GM20000 (cell line): ENCODE data around the gene F12.

Experiments used
- DNase-seq: peaks from one replicate; pipeline ENCODE4 v3.0.0; 2012; ENCODE audit warnings: low spot score
- TF ChIP-seq, protein P1 (sequence below): IDR thresholded peaks from 2 replicates; pipeline ENCODE4 v1.5.1; 2012; ENCODE audit warnings: mild to moderate bottlenecking, control low read depth; ENCODE audit errors: extremely low read depth, missing control alignments

F12 gene

DNA sequence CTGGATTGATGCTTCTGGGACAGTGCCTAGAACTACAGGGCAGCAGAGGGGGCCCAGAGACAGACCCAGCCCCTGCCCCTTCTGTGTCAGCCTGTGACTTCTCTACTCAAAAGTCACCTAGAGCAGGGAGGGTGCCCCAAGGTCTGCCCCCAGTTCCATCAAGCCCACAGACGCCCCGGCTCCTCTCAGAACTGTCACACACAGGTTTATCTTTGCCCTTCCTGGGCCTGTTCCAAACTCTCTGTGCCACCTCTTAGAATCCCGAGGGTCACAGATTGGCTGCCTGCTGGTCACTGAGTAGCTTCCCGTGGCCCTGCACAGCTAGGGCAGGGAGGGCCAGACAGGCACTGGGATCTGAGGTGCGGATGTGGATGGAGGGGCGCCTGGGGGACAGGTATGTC lies 49.9 kb downstream of the F12 start:
- DNase-seq, result no peak
- TF ChIP-seq, protein P1, sequence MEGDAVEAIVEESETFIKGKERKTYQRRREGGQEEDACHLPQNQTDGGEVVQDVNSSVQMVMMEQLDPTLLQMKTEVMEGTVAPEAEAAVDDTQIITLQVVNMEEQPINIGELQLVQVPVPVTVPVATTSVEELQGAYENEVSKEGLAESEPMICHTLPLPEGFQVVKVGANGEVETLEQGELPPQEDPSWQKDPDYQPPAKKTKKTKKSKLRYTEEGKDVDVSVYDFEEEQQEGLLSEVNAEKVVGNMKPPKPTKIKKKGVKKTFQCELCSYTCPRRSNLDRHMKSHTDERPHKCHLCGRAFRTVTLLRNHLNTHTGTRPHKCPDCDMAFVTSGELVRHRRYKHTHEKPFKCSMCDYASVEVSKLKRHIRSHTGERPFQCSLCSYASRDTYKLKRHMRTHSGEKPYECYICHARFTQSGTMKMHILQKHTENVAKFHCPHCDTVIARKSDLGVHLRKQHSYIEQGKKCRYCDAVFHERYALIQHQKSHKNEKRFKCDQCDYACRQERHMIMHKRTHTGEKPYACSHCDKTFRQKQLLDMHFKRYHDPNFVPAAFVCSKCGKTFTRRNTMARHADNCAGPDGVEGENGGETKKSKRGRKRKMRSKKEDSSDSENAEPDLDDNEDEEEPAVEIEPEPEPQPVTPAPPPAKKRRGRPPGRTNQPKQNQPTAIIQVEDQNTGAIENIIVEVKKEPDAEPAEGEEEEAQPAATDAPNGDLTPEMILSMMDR, result no peak

DNA sequence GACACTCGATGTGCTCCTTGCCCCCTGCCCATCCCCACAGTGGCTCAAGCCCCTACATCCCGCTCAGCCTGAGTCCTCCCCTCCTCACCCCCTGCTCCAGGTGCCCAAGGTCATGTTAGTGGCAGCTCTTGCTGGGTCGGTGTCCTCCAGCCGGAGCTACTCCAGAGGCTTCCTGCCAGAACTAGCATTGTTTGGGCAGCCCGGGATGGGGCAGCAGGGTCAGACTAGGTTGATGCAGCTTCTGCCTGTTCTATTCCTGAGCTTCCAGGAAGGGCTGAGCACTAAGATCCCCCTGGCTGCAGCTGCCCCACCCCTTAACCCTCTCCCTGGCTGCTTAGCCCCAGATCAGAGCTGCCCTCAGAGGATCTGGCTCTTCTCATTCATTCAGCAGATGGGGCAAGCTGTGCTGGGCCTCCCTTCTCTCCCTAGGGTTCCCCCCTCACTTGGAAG lies 51.0 kb downstream of the F12 start:
- DNase-seq, result no peak

DNA sequence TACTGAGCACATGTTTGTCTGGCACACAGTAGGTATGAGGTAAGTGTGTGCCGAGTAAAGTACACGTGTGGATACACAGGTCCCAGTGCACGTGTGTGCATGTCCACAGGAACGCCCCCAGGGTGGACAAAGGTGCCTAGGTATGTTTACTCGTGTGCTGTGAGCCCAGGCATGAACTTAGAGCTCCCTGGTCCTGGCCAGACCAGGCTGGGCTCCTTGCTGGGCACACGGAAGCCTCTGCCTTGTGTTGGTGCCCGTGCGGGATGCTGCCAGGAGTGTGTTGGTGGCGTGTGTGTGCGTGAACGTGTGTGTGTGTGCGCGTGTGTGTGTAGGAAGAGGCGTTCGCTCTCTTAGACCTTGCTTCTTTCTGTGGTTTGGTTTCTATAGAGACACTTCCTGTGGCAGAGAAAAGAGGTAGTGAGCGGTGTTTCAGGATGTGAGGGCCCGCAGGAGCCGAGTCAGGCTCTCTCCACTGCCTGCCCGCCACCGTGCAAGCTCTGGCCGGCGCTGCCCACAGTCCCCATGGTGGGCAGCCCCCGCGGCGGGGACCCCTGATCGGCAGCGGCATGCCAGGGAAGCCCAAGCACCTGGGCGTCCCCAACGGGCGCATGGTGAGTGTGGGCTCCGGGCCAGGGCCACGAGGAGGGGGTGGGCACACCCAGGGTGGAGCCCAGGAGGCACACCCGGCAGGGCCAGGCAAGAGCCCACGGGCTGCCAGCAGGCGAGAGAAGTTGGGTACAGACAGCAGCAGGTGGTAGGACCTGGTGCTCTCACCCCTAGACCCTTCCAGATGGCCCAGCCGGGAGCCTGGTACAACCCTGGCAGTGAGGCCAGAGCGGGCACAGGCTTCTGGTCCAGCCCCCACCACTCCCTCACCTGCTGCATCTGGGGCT lies 51.7 kb downstream of the F12 start, which contains the start of gene RGS14:
Gene RGS14, plus strand, starts transcription at position 466 of the 893 bp plus-strand sequence. Its CDS starts 101 bp downstream, at position 567.
- TF ChIP-seq, protein P1, result no peak
- DNase-seq, result peak; percentile 93

More for the DNA sequence above, 51.0 kb downstream of the F12 start:
- TF ChIP-seq, protein P1, result no peak

DNA sequence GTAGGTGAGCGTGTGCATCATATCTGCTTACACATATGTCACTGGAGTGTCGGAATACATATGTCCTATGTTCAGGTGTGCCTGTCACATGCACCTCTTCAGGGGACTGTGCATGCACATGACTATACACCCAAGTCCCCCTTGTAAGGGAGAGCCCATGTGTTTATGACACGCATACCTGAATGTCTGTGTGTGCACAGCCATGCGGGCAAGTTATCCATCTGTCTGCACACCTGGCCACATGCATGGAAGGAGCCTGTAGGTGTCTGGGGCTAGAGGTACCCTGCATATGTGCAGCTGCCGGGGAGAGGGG lies 52.3 kb downstream of the F12 start:
- no peak for DNase-seq
- TF ChIP-seq, protein P1, result no peak

DNA sequence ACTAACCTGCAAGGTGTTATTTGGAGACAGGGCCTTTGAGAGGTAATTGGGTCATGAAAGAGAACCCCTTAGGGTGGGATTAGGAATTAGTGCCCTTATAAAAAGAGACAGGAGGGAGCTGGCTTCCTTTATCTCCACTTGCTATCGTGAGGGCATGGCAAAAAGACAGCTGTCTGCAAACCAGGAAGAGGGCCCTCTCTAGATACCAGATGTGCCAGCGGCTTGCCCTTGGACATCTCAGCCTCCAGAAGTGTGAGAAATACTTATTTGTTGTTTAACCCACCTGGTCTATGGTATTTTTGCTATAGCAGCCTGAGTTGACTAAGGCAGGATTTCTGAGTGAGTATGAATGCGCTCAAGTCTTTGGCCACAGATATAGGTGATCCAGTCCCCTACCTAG lies 52.6 kb downstream of the F12 start:
- no peak for DNase-seq
- TF ChIP-seq, protein P1, result no peak

DNA sequence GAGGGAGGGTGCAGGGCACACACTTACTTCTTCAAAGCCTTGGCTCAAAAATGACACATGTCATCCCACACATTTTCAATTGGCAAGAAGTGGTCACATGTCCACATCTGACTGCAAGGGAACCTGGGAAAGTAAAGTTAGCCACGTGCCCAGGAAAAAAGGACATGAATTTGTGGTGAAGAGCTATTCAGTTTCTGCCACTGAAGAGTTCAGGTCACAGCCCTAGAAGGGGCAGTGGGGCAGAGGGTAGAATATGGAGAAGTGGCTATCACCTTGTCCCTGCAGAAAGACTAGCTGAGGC lies 53.5 kb downstream of the F12 start:
- TF ChIP-seq, protein P1, result no peak
- DNase-seq, result no peak

DNA sequence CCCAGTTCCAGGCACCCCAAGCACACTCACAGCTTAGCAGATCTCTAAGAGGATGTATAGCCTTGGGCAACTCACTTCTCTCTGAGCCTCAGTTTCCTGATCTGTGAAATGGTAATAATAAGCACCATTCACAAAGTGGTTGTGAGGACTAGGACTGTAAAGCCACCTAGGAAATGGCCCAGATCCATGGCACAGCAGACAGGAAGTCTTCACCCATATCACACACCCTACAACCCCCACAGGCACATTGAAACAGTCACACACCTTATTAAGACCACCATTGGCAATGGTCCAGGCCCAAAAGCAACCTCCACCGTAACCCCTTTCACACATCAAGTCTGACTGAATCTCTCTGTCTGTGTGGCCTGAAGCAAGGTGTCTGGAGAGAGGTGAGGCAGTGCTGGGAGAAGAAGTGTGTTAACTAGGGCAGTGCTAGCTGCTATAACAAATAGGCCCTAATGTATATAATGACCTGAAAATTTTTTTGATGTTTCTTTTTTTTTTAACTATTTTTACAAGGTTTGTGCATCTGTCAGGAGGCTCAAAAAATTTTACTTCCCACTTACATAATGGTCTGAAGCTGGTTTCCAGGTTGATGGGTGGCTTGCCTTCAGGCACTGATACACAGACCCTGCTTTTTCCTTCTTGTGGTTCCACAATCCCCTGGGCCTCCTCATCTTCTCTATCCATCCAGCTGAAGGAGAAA lies 54.0 kb downstream of the F12 start:
- TF ChIP-seq, protein P1, result no peak
- DNase-seq, result no peak
